ENCODE data around the gene PSME1. TPM values are rescaled to one million over a fixed set of nuclear protein-coding genes. Genes with fewer than 3 reads are reported as not detected.

Gene PSME1
- total RNA-seq, 6 donors from 2014 or later, result 56.6 to 206 (median 142) TPM

- Histone ChIP-seq H3K27ac (peak overlapping the region; percentile 89 to 99 (median 90)), H3K4me3 (peak overlapping the region; percentile 49 to 84 (median 70)), H3K27me3 (no peaks in the 10 kb centered on the region), H3K9me3 (no peaks in the 10 kb centered on the region), H3K36me3 (peaks cover 46 to 75% (median 64%) of the 10 kb centered on the region in 4 donors), H3K4me1 (peaks cover 30 to 52% (median 31%) of the 10 kb centered on the region in 4 donors)
- no peak for DNase-seq
- ATAC-seq (ENCODE audit: low FRiP score in 2 of 2), result no peak
- no peak for TF ChIP-seq POLR2AphosphoS5 (IDR thresholded peaks at IDR 0.05)
- no peak for TF ChIP-seq EP300 (IDR thresholded peaks at IDR 0.05)
- TF ChIP-seq POLR2A (IDR thresholded peaks at IDR 0.05), result no peak
- no peak for TF ChIP-seq CTCF (IDR thresholded peaks at IDR 0.05)
- WGBS, 2 donors, result 23 to 42% methylated on average over 8 of the region's 8 CpGs
Observed at GRCh38 chr14:24162093-24162492, 26.1 kb downstream of the PSME1 start.

GRCh38 chr14:24164518-24164991 is 28.6 kb downstream of the PSME1 start:
- WGBS, 2 donors, result 83 to 97% methylated on average over 9 of the region's 14 CpGs
- H3K4me1 ChIP-seq, result peaks cover 30 to 52% (median 31%) of the 10 kb centered on the region in 4 donors

GRCh38 chr14:24165785-24166184 is 29.8 kb downstream of the PSME1 start:
- 82 to 84% methylated on average over 5 of the region's 5 CpGs for WGBS, 2 donors
- TF ChIP-seq EP300 (IDR thresholded peaks at IDR 0.05) (no peak), POLR2A (IDR thresholded peaks at IDR 0.05) (no peak), CTCF (IDR thresholded peaks at IDR 0.05) (no peak)
- Histone ChIP-seq H3K4me3 (no peak overlapping the region), H3K27ac (no peak overlapping the region), H3K36me3 (peaks cover 35 to 80% (median 57%) of the 10 kb centered on the region in 4 donors), H3K4me1 (peaks cover 25 to 44% (median 26%) of the 10 kb centered on the region in 4 donors), H3K27me3 (no peaks in the 10 kb centered on the region), H3K9me3 (no peaks in the 10 kb centered on the region)
- no peak for ATAC-seq (ENCODE audit: low FRiP score in 2 of 2)
- no peak for DNase-seq

More at GRCh38 chr14:24164518-24164991, 28.6 kb downstream of the PSME1 start:
- Histone ChIP-seq H3K36me3 (peaks cover 35 to 83% (median 62%) of the 10 kb centered on the region in 4 donors), H3K4me3 (no peak overlapping the region), H3K9me3 (no peaks in the 10 kb centered on the region), H3K27me3 (no peaks in the 10 kb centered on the region), H3K27ac (peak overlapping the region in 1 of 4 donors; percentile 90)
- peak in 1 of 2 donors; percentile 70 for DNase-seq
- ATAC-seq (ENCODE audit: low FRiP score in 2 of 2), result no peak
- TF ChIP-seq EP300 (IDR thresholded peaks at IDR 0.05) (no peak), CTCF (IDR thresholded peaks at IDR 0.05) (no peak), POLR2AphosphoS5 (IDR thresholded peaks at IDR 0.05) (no peak), POLR2A (IDR thresholded peaks at IDR 0.05) (no peak)

GRCh38 chr14:24167469-24168114 is 31.6 kb downstream of the PSME1 start:
- 77 to 81% methylated on average over 3 of the region's 3 CpGs for WGBS, 2 donors
- peak in 1 of 2 donors; percentile 41 for DNase-seq
- Histone ChIP-seq H3K27me3 (no peaks in the 10 kb centered on the region), H3K27ac (peak overlapping the region in 2 of 4 donors; percentile 12 to 24), H3K9me3 (no peaks in the 10 kb centered on the region), H3K36me3 (peaks cover 35 to 85% (median 61%) of the 10 kb centered on the region in 4 donors), H3K4me1 (peaks cover 18 to 41% (median 20%) of the 10 kb centered on the region in 4 donors), H3K4me3 (no peak overlapping the region)
- TF ChIP-seq POLR2AphosphoS5 (IDR thresholded peaks at IDR 0.05) (no peak), EP300 (IDR thresholded peaks at IDR 0.05) (no peak), POLR2A (IDR thresholded peaks at IDR 0.05) (no peak), CTCF (IDR thresholded peaks at IDR 0.05) (no peak)
- no peak for ATAC-seq (ENCODE audit: low FRiP score in 2 of 2)

Measured in upper lobe of left lung (tissue), 6 donors.